GM06990 (cell line): ENCODE results near the gene MATN4.

Experiments used
- DNase-seq: peaks from one replicate; pipeline ENCODE4 v3.0.0-alpha.2; 2011; ENCODE audit not compliant: insufficient read length; ENCODE audit errors: extremely low read depth
- H3K27me3 ChIP-seq: replicated peaks from 2 replicates; pipeline ENCODE4 v1.6.0; 2011; ENCODE audit warnings: low read length; ENCODE audit not compliant: control insufficient read depth, insufficient read depth
- H3K36me3 ChIP-seq: 2 replicates; pipeline ENCODE4 v1.5.1; 2011; ENCODE audit warnings: low read length; ENCODE audit not compliant: control insufficient read depth, insufficient read depth
- H3K4me3 ChIP-seq: replicated peaks from 2 replicates; pipeline ENCODE4 v1.5.1; 2011; ENCODE audit warnings: low read depth, mild to moderate bottlenecking, control low read depth, low read length
- TF ChIP-seq, protein P1 (sequence below): IDR thresholded peaks from 2 replicates; pipeline ENCODE4 v1.5.1; 2011; ENCODE audit warnings: low read length, control low read depth, mild to moderate bottlenecking, inconsistent platforms; ENCODE audit not compliant: insufficient read depth, poor library complexity, severe bottlenecking

MATN4 gene

DNA sequence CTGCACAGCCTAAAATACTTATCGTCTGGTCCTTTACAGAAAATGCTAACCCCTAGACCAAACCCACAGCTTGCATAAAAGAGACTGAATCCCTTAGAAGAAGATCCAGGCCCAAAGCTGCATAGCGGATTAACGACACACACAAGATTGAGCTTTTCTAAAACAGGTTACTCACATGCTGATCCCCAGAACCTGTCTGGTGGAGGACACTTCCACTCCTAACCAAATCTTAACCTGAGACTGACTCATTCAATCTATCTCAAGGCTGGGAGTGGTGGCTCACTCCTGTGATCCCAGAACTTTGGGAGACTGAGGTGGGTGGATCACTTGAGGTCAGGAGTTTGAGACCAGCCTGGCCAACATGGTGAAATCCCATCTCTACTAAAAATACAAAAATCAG, 50.9 kb downstream of the MATN4 start:
- H3K4me3 ChIP-seq, result no peak overlapping the region
- H3K36me3 ChIP-seq, result no peaks in the 10 kb centered on the region
- TF ChIP-seq, protein P1, sequence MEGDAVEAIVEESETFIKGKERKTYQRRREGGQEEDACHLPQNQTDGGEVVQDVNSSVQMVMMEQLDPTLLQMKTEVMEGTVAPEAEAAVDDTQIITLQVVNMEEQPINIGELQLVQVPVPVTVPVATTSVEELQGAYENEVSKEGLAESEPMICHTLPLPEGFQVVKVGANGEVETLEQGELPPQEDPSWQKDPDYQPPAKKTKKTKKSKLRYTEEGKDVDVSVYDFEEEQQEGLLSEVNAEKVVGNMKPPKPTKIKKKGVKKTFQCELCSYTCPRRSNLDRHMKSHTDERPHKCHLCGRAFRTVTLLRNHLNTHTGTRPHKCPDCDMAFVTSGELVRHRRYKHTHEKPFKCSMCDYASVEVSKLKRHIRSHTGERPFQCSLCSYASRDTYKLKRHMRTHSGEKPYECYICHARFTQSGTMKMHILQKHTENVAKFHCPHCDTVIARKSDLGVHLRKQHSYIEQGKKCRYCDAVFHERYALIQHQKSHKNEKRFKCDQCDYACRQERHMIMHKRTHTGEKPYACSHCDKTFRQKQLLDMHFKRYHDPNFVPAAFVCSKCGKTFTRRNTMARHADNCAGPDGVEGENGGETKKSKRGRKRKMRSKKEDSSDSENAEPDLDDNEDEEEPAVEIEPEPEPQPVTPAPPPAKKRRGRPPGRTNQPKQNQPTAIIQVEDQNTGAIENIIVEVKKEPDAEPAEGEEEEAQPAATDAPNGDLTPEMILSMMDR, result no peak
- DNase-seq, result no peak
- H3K27me3 ChIP-seq, result peaks cover 4% of the 10 kb centered on the region

DNA sequence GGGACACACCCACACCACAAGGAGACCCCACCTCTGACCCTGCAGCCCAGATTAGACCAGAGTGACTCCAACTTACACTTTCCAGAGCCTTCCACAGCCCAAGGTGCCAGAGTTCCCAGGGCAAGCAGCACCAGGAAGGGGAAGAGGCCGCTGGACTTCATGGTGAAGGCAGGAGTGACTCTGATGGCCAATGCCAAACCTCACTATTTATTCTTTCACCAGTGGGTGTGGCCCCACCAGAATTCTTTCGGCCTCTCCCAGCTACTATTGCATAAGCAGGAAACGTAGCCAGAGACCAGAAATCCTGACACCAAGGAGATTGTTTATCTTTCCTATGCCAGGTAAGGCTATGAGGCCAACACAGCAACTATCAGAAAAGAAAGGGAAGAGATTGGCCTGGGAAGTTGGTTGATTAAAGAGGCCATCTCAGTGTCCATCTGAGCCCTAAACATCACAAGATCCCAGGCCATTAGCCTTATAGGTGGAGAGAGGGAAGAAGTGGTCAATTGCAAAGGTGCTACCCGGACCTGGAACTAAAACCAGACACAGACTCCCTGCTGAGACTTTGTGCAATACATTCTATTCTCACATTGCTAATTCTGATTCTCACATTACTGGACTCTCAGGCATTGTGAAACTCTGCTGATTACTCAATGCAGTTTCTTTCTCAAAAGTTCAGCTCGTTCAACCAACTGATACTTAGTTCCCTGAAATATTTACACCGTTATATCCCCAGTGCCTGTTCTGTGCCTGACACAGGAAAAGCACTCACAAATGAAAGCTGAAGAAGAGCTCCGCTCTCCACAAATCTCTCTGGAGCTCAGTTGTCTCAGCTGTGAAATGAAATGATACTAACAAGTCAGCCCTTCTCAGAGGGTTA, 53.5 kb downstream of the MATN4 start, which contains the start of gene SLPI:
SLPI (minus strand) TSS at position 182 of the 880 bp plus-strand sequence; CDS start at position 161, 21 bp downstream.
- peaks cover 4% of the 10 kb centered on the region for H3K27me3 ChIP-seq
- H3K4me3 ChIP-seq, result no peak within 1 kb of the TSS
- H3K36me3 ChIP-seq, result no peaks in the 10 kb centered on the region
- TF ChIP-seq, protein P1, result no peak
- DNase-seq, result no peak

DNA sequence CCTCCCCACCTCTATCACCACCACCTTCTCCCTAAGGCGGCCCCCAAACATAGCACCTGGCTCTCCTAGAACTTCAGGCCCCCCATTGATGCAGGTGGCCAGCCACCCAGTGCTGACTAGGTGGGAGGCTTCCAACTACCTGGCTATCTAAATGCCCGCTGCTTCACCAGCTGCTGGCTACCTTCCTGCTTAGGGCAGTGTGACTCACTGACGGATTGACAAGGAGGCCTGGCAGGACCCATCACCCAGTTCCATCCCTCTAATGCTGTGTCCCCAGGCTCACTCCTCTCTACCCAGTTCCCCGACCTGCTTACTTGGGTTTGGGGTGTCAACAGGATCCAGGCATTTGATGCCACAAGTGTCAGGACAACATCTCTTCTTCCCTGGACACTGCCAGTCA, 54.8 kb downstream of the MATN4 start:
- Histone ChIP-seq H3K4me3 (no peak overlapping the region), H3K27me3 (peaks cover 3% of the 10 kb centered on the region; the same call in 1 of the 2 replicates), H3K36me3 (no peaks in the 10 kb centered on the region)
- TF ChIP-seq, protein P1, result no peak
- DNase-seq, result no peak

DNA sequence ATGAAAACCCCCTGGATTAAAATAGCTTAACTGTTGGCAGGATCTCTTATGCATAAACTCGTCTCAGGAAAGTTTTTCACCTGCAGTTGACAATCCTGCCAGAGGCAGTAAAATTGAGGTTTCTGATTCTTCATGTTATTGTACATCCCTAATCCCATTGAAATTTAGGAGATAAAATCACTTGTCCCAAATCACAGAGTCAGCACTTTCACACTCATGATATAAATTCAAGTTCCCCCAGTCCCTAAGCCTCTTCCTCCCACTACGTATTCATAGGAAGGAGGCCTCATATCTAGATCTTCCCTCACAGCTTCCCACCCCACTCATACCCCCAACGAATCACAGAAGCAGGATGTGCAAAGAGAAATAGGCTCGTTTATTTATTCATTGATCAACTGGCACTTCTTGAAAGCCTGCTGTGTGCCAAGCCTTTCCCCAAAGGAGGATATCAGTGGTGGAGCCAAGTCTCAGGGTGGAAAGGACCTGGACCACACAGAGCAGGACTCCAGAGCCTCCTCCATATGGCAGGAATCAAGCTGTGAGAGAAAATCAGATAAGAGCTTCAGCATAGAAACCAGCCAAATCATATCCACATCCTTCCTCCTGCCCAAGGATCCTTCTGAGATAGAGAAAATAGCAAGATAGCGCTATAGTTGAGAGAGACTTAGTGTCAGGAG, 56.1 kb downstream of the MATN4 start:
- TF ChIP-seq, protein P1, result no peak
- Histone ChIP-seq H3K36me3 (no peaks in the 10 kb centered on the region), H3K27me3 (peaks cover 3% of the 10 kb centered on the region; the same call in 1 of the 2 replicates), H3K4me3 (no peak overlapping the region)
- no peak for DNase-seq

DNA sequence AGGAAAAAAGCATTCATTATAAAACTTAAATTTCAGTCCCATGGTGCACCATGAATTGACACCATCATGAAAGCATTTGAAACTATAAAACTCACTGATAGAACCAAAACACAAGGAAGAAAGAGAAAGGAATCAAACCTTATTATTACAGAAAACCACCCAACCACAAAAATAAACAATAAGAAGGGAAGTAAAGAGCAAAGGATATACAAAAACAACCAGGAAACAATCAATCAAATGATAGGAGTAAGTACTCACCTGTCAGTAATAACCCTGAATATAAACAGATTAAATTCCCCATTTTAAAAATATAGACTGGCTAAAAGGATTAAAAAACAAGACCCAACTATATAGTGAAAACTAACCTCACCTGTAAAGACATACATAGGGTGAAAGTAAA, 59.5 kb downstream of the MATN4 start:
- TF ChIP-seq, protein P1, result no peak
- DNase-seq, result no peak
- peaks cover 4% of the 10 kb centered on the region for H3K27me3 ChIP-seq
- H3K36me3 ChIP-seq, result no peaks in the 10 kb centered on the region
- no peak overlapping the region for H3K4me3 ChIP-seq
